Measurements from ENCODE around the gene CMIP. TPM values are rescaled to one million over a fixed set of nuclear protein-coding genes. Genes with fewer than 3 reads are reported as not detected.

CMIP gene
- polyA plus RNA-seq, 1 of the 3 experiments (the other 2 are of a cell fraction): 5.4 TPM

DNA sequence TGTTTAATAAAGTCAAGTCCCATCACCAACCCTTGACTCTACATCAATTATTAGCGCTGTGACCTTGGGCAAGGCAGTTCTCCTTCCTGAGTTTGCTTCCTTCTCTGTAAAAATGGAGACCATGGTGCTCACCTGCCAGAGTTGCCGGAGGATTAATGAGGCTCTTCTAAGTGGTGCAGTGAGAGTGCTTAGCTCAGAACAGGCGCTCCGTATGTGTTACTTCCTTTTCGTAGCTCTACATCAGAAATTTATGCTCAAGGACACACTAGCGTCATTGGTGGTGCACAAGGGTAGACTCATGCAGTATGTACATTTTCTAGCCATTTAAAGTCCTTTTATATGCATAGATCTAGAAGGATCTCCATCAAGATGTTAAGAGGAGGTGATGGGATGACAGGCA lies 17.4 kb upstream of the CMIP start (continued):
- TF ChIP-seq, protein P1, sequence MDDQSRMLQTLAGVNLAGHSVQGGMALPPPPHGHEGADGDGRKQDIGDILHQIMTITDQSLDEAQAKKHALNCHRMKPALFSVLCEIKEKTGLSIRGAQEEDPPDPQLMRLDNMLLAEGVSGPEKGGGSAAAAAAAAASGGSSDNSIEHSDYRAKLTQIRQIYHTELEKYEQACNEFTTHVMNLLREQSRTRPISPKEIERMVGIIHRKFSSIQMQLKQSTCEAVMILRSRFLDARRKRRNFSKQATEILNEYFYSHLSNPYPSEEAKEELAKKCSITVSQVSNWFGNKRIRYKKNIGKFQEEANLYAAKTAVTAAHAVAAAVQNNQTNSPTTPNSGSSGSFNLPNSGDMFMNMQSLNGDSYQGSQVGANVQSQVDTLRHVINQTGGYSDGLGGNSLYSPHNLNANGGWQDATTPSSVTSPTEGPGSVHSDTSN (IDR thresholded peaks at IDR 0.05): no peak
- no peak for TF ChIP-seq EP300 (IDR thresholded peaks at IDR 0.05; ENCODE audit: borderline replicate concordance in 1 of 2, low read depth in 1 of 2, low read length in 1 of 2)
- no peak for TF ChIP-seq TEAD4 (IDR thresholded peaks at IDR 0.05; ENCODE audit: borderline replicate concordance, insufficient read depth)
- TF ChIP-seq JUND (IDR thresholded peaks at IDR 0.05): no peak
- TF ChIP-seq TCF12 (IDR thresholded peaks at IDR 0.05): no peak
- TF ChIP-seq, protein P2, sequence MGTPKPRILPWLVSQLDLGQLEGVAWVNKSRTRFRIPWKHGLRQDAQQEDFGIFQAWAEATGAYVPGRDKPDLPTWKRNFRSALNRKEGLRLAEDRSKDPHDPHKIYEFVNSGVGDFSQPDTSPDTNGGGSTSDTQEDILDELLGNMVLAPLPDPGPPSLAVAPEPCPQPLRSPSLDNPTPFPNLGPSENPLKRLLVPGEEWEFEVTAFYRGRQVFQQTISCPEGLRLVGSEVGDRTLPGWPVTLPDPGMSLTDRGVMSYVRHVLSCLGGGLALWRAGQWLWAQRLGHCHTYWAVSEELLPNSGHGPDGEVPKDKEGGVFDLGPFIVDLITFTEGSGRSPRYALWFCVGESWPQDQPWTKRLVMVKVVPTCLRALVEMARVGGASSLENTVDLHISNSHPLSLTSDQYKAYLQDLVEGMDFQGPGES (IDR thresholded peaks at IDR 0.05; ENCODE audit: low read depth, low read length): no peak
- TF ChIP-seq MXI1 (IDR thresholded peaks at IDR 0.05; ENCODE audit: low read depth, low read length): no peak
- TF ChIP-seq EZH2phosphoT487 (IDR thresholded peaks at IDR 0.05; ENCODE audit: borderline replicate concordance, low read depth): no peak
- TF ChIP-seq NFIC (IDR thresholded peaks at IDR 0.05; ENCODE audit: borderline replicate concordance): no peak

DNA sequence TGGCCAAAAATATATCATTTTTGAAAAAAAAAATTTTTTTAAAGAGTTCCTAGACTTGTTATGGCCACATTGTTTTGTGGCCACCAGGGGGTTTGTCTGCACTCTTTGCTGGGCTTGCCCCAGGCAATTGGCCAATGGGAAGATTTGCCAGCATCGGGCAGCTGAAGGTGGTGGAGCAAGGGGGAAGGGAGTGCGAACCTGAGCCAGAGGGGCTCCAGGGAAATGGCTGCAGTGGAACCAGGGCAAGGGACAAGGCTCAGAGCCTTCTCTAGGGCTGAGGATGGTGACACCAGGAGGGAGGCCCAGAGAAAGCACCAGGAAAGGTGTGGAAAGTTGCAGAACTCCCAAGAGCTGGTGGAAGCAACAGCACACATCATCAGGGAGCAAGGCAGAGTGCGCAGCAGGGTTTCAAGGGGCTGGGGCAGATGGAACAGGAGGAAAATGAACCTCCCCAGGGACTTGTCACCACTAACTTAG lies 15.5 kb upstream of the CMIP start:
- ChIA-PET POLR2A (no interaction called here), CTCF (interaction anchor here (0.8 to 1.4 kb wide), 5 partner anchors 10 to 26 kb away, joined by 3 read pairs; no protein-coding TSS in a partner anchor)
- H3K27me3 ChIP-seq (ENCODE audit: insufficient read depth): no peaks in the 10 kb centered on the region
- H3K36me3 ChIP-seq (replicated peaks in 1 of 2; ENCODE audit: control insufficient read depth in 1 of 2, insufficient read depth in 2 of 2, low read length in 1 of 2): no peaks in the 10 kb centered on the region
- peak; percentile 56 for DNase-seq
- no peaks in the 10 kb centered on the region for H3K9me3 ChIP-seq
- no peaks in the 10 kb centered on the region for H3K79me2 ChIP-seq (ENCODE audit: insufficient read depth)
- no peaks in the 10 kb centered on the region for H3K9me2 ChIP-seq
- 68% methylated on average over 3 of the region's 3 CpGs for WGBS (ENCODE audit: low lambda C conversion rate)
- TF ChIP-seq, protein P3, sequence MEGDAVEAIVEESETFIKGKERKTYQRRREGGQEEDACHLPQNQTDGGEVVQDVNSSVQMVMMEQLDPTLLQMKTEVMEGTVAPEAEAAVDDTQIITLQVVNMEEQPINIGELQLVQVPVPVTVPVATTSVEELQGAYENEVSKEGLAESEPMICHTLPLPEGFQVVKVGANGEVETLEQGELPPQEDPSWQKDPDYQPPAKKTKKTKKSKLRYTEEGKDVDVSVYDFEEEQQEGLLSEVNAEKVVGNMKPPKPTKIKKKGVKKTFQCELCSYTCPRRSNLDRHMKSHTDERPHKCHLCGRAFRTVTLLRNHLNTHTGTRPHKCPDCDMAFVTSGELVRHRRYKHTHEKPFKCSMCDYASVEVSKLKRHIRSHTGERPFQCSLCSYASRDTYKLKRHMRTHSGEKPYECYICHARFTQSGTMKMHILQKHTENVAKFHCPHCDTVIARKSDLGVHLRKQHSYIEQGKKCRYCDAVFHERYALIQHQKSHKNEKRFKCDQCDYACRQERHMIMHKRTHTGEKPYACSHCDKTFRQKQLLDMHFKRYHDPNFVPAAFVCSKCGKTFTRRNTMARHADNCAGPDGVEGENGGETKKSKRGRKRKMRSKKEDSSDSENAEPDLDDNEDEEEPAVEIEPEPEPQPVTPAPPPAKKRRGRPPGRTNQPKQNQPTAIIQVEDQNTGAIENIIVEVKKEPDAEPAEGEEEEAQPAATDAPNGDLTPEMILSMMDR (IDR thresholded peaks at IDR 0.05): peak; percentile 63
- TF ChIP-seq POLR2AphosphoS5 (IDR thresholded peaks at IDR 0.05; ENCODE audit: low read depth, low read length) (no peak), RAD21 (IDR thresholded peaks at IDR 0.05; ENCODE audit: low read length) (peak; percentile 44), SMC3 (IDR thresholded peaks at IDR 0.05; ENCODE audit: low read depth, low read length) (peak; percentile 13; the same call in 1 of the 2 replicates)
- TF ChIP-seq, protein P4, sequence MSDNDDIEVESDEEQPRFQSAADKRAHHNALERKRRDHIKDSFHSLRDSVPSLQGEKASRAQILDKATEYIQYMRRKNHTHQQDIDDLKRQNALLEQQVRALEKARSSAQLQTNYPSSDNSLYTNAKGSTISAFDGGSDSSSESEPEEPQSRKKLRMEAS (IDR thresholded peaks at IDR 0.05; ENCODE audit: low read depth): no peak
- no peaks in the 10 kb centered on the region for H4K20me1 ChIP-seq (ENCODE audit: insufficient read depth)
- H3K4me2 ChIP-seq: no peak overlapping the region
- H3F3A ChIP-seq (replicated peaks; ENCODE audit: insufficient read depth): peaks cover 2% of the 10 kb centered on the region
- H3K4me1 ChIP-seq (ENCODE audit: control insufficient read depth in 1 of 2, insufficient read depth in 2 of 2, low read depth in 1 of 2, low read length in 1 of 2): no peaks in the 10 kb centered on the region; a peak in 1 of 4 replicates
- no peak overlapping the region for H3K27ac ChIP-seq (ENCODE audit: low read depth in 2 of 2, low read length in 1 of 2)
- no peak overlapping the region for H3K9ac ChIP-seq
- H3K4me3 ChIP-seq (ENCODE audit: low read depth in 2 of 2, low read length in 1 of 2): no peak overlapping the region
- peak overlapping the region; percentile 73; the same call in 1 of the 2 replicates for H2AFZ ChIP-seq (ENCODE audit: low read depth)

All from SK-N-SH (cell line).